GM13977 (cell line): ENCODE data around the gene FUOM.

ENCODE experiments used
- DNase-seq: peaks from one replicate; pipeline ENCODE4 v3.0.0; 2012; ENCODE audit warnings: low spot score
- CTCF ChIP-seq: IDR thresholded peaks from 2 replicates; pipeline ENCODE4 v1.5.1; 2012; ENCODE audit warnings: mild to moderate bottlenecking, control low read depth; ENCODE audit not compliant: insufficient read depth; ENCODE audit errors: extremely low read depth, missing control alignments
- in situ Hi-C: fragments of 300-500 bp; cut with MboI; formaldehyde crosslinking; loops from one replicate; pipeline ENCODE4 v1.12.0; 2022; ENCODE audit warnings: low sequenced_read_pairs, low pct_unique_long_range_greater_than_20kb, mixed read lengths, inconsistent platforms; ENCODE audit not compliant: unreplicated experiment

Gene FUOM

GRCh38 chr10:133357285-133358161, at the start of gene FUOM:
FUOM (minus strand) TSS chr10:133358019; CDS start chr10:133358007, 12 bp downstream.
- in situ Hi-C loops, result no loop called here
- no peak for TF ChIP-seq CTCF
- peak; percentile 98 for DNase-seq

GRCh38 chr10:133405844-133406527, 48.2 kb upstream of the FUOM start:
- no peak for TF ChIP-seq CTCF
- in situ Hi-C loops, result no loop called here
- DNase-seq, result no peak

GRCh38 chr10:133405272-133405671, 47.5 kb upstream of the FUOM start:
- DNase-seq, result no peak
- in situ Hi-C loops, result no loop called here
- no peak for TF ChIP-seq CTCF

- no peak for DNase-seq
- TF ChIP-seq CTCF, result no peak
- in situ Hi-C loops, result no loop called here
Observed at GRCh38 chr10:133403784-133404183, 46.0 kb upstream of the FUOM start.

- in situ Hi-C loops, result no loop called here
- no peak for TF ChIP-seq CTCF
- DNase-seq, result no peak
Observed at GRCh38 chr10:133403359-133403758, 45.5 kb upstream of the FUOM start.

- no peak for TF ChIP-seq CTCF
- no peak for DNase-seq
- in situ Hi-C loops, result no loop called here
Observed at GRCh38 chr10:133401981-133402725, 44.3 kb upstream of the FUOM start.
